ENCODE data around the gene CDH23. TPM values are rescaled to one million over a fixed set of nuclear protein-coding genes. Genes with fewer than 3 reads are reported as not detected.

Gene CDH23
- total and polyA plus RNA-seq, 2 donors (not counting 1 experiment from before 2014, with no cell fraction given), result 0.37 to 0.89 TPM

DNA sequence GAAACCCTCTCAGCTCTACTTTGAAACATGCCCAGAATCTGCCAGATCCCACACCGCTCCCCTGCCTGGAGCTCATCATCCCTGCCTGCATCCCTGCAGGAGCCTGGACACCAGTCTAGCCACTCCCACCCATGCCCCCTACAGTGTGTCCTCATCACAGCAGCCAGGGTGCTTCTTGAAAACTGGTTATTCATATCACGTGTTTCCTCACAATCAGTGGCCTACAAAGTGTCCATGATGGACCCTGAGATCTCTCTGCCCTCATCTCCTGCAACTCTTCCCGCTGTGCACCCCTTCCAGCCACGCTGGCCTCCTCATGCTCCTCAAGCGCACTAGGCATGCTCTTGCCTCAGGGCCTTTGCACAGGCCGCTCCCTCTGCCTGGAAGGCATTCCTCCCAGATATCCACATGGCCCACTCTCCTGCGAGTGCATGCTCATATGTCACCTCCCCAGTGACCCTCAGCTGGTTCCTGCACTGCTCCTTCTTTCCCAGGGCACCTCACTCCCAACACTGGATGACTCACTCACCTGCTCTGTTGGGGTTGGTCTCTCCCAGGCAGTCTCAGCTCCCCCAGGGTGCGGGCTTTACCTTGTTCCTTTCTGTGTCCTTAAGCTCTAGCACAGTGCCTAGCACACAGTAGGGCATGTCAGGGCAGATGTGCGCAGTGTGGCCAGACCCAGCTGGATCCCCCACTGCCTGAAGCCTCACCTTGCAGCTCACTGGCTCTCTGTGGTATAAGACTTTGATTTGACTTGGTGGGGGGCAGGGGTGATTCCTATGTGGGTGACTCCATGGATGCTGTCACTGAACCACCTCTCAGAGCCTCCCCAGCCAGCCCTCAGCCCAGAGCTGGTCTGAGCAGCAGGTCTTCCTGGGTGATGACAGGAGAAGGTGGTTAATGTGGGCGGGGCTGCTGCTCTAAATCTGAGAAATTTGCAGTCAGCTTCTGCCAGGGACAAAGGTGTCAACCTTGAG is 37.3 kb downstream of the CDH23 start:
- POLR2A ChIA-PET, result no interaction called here
- ATAC-seq (ENCODE audit: low read depth), result no peak

More for the DNA sequence above, 37.3 kb downstream of the CDH23 start:
- Histone ChIP-seq H3K9ac (ENCODE audit: low read length) (no peak overlapping the region), H3K9me3 (ENCODE audit: control extremely low read depth in 1 of 3, control insufficient read depth in 2 of 3, insufficient read depth in 1 of 3, low read length in 2 of 3) (peaks cover 0 to 4% (median 0%) of the 10 kb centered on the region in 3 donors), H3K36me3 (replicated peaks in 1 of 2; ENCODE audit: control extremely low read depth in 1 of 2, control insufficient read depth in 1 of 2, extremely low read depth in 1 of 2, insufficient read depth in 2 of 2, low read length in 1 of 2) (no peaks in the 10 kb centered on the region), H3K4me1 (ENCODE audit: control insufficient read depth in 2 of 2, insufficient read depth in 2 of 2, low read length in 2 of 2) (no peaks in the 10 kb centered on the region), H3K4me3 (ENCODE audit: control extremely low read depth in 1 of 5, extremely low read depth in 1 of 5, insufficient read depth in 1 of 5, low read depth in 2 of 5, low read length in 4 of 5) (no peak overlapping the region), H4K20me1 (ENCODE audit: control insufficient read depth, insufficient read depth, low read length, poor library complexity, severe bottlenecking) (no peaks in the 10 kb centered on the region), H3K4me2 (replicated peaks; ENCODE audit: low read depth, low read length, poor library complexity, severe bottlenecking) (no peak overlapping the region), H3K27ac (ENCODE audit: low read length in 2 of 2) (no peak overlapping the region), H2AFZ (ENCODE audit: insufficient read depth, low read depth, low read length, poor library complexity, severe bottlenecking) (no peak overlapping the region), H3K79me2 (ENCODE audit: control insufficient read depth, insufficient read depth, low read length) (no peaks in the 10 kb centered on the region), H3K27me3 (replicated peaks in 1 of 4; ENCODE audit: control extremely low read depth in 1 of 4, control insufficient read depth in 3 of 4, insufficient read depth in 4 of 4, low read length in 3 of 4) (no peaks in the 10 kb centered on the region)
- intact Hi-C loops (cut with micrococcal nuclease), result no loop called here
- H3K4me3 Mint-ChIP-seq, result no peak overlapping the region
- no peaks in the 10 kb centered on the region for H3K4me1 Mint-ChIP-seq
- DNase-seq, result no peak
- TF ChIP-seq, protein P1, sequence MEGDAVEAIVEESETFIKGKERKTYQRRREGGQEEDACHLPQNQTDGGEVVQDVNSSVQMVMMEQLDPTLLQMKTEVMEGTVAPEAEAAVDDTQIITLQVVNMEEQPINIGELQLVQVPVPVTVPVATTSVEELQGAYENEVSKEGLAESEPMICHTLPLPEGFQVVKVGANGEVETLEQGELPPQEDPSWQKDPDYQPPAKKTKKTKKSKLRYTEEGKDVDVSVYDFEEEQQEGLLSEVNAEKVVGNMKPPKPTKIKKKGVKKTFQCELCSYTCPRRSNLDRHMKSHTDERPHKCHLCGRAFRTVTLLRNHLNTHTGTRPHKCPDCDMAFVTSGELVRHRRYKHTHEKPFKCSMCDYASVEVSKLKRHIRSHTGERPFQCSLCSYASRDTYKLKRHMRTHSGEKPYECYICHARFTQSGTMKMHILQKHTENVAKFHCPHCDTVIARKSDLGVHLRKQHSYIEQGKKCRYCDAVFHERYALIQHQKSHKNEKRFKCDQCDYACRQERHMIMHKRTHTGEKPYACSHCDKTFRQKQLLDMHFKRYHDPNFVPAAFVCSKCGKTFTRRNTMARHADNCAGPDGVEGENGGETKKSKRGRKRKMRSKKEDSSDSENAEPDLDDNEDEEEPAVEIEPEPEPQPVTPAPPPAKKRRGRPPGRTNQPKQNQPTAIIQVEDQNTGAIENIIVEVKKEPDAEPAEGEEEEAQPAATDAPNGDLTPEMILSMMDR (IDR thresholded peaks at IDR 0.05), result no peak
- no peak for TF ChIP-seq EZH2 (IDR thresholded peaks at IDR 0.05; ENCODE audit: borderline replicate concordance, insufficient read depth, low read depth, low read length, poor library complexity, severe bottlenecking)
- H3K9me3 Mint-ChIP-seq (ENCODE audit: insufficient read depth), result no peaks in the 10 kb centered on the region
- WGBS (ENCODE audit: insufficient coverage), result 97% methylated on average over 10 of the region's 10 CpGs
- CTCF ChIA-PET, result interaction anchor here (1.9 kb wide), 1 partner anchor 175 kb away, joined by 4 read pairs; no protein-coding TSS in a partner anchor
- H3K27ac Mint-ChIP-seq, result no peak overlapping the region
- H3K27me3 Mint-ChIP-seq, result peaks cover 19% of the 10 kb centered on the region
